NCI-H187 (cell line): ENCODE measurements around the gene TMEM63B.
A peak's percentile ranks its signal among the peaks of the same experiment; 100 is the strongest.
"Not testable (repeated sequence)": the region's sequence is repeated elsewhere in the genome, so short reads cannot be mapped to it uniquely, and the experiment has no call there.

Source experiments
- DNase-seq, 2 experiments: peaks; one replicate each; lab custom pipeline; 2025; lab: John Stamatoyannopoulos, UW

The TMEM63B gene

GRCh38 chr6:44144536-44144935, 17.2 kb downstream of the TMEM63B start:
- not testable (repeated sequence) for DNase-seq

DNA sequence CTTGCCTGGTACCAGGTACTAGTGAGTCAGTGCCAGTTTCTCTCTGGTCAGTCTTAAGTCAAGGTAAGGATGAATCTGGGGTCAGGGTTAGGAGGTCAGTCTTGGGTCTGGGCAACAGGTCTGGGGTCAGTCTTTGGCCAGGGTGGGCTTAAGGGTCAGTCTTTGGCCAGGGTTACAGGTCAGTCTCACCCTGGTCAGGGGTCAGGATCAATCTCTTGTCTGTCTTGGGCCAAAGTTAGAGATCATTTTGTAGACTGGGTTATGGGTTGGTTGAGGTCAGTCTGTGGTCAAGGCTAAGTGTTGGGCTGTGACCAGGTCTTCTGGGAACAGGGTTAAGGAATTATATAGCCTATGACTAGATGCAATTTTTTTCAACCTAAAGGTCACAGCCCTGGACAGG, 18.5 kb downstream of the TMEM63B start:
- no peak for DNase-seq

- no peak for DNase-seq
Observed at GRCh38 chr6:44146685-44147084, 19.3 kb downstream of the TMEM63B start.

DNA sequence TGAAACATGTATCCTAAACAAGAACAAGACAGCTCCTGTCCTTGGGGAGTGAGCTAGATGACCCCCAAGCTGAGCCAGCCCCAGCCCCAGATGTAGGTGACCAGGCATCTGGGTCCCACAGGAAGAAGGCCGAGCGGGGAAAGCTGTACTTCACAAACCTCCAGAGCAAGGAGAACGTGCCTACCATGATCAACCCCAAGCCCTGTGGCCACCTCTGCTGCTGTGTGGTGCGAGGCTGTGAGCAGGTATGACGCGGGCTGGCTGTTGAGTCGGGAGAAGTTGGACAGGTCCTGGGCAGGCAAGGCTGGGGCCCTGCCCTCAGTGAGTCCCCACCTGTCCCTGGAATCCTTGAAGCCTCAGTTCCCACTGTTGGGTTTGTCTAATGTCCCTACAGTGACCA, 19.9 kb downstream of the TMEM63B start:
- DNase-seq: no peak

GRCh38 chr6:44148306-44148705, 21.0 kb downstream of the TMEM63B start:
- no peak for DNase-seq

GRCh38 chr6:44149369-44150012, 22.1 kb downstream of the TMEM63B start:
- DNase-seq: no peak

- DNase-seq: no peak
Observed at GRCh38 chr6:44150317-44150917, 23.1 kb downstream of the TMEM63B start.

DNA sequence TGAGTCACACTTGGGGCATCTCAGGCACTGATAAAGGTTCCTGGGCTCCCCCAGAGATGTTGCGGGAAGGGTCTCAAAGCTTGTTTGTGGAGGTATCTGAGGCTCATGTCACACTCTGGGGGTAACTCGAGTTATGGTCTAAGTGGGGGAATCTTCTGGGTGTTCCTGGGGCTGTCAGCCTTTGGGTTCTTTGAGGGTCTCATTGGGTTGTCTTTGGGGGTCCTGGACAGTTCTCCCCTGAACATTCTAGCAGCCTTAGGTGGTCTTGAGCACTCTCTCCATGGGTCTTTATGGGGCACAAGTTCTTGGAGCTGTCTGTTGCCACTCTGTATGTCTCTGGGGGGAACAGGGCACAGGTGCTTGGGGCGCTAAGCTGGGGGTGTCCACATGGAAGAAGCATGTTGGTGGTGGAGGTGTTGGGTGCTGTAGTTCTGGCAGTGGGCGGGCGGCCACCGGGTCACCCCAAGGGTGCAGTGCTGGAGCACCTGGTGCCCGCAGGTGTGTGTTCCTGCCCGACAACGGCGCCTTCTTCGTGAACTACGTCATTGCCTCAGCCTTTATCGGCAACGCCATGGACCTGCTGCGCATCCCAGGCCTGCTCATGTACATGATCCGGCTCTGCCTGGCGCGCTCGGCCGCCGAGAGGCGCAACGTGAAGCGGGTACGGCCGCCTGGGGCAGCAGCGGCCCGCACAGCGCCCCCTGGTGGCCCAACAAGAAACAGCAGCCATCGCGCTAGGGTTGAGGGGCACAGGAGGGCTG, 24.2 kb downstream of the TMEM63B start:
- DNase-seq: peak in 1 of 2 experiments; percentile 30

GRCh38 chr6:44152109-44152461, 24.7 kb downstream of the TMEM63B start:
- no peak for DNase-seq

- DNase-seq: no peak
Observed at GRCh38 chr6:44152533-44152932, 25.2 kb downstream of the TMEM63B start.

GRCh38 chr6:44154067-44154466, 26.7 kb downstream of the TMEM63B start:
- DNase-seq: no peak

DNA sequence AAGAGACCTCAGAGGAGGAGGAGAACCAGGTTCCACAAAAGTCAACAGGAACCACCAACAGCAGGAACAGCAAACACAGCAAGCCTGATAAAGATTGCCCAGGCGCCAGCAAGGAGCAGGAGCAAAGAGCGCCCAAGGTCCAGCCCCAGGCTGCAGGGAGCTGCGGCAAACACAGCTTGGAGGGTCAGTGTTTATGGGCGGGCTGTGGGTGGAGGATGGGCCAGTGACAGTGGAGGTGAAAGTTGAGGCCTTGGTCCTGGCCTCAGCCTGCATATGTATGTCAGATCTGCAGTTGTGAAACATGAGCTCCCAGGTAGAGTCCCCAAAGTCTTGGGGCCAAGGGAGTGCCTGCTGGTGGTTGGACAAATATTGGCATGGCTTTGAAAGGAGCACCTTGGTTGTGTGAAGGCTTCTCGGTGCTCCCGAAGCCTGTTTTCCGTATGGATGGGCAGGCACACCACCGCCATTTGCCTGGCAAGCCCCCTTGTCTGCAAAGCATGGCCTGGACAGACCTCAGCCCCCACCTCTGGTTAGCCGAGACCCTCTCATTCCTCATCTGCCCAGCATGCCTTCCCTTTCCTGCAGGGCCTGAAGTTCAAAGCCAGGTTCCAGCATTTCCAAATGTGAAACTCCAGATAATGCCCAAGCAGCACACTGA, 29.3 kb downstream of the TMEM63B start:
- DNase-seq: no peak

- no peak for DNase-seq
Observed at GRCh38 chr6:44157152-44157521, 29.8 kb downstream of the TMEM63B start.

DNA sequence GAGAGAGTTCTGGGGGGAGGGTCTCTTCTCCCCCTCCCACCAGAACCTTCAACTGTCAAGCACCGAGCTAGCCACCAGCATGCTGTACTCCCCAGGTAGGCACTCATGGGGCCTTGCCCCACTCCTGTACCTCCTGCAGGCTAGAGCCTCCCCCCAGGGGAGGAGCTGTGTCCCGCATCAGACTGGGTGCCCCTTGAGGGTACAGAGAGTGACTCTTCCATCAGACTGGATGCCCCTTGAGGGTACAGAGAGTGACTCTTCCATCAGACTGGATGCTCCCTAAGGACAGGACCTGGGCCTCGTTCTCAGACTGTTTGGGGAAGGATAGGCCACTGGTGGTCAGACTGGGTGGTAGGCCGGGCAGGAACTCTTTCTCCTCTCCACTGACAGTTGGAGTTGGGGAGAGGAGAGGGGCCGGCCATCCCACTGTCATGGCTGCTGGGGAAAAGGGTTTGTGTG, 31.4 kb downstream of the TMEM63B start, which contains the start of gene CAPN11:
Gene CAPN11 (plus strand): TSS at position 51 of the 459 bp plus-strand sequence. CDS start 29 bp downstream, at position 80.
- DNase-seq: no peak

DNA sequence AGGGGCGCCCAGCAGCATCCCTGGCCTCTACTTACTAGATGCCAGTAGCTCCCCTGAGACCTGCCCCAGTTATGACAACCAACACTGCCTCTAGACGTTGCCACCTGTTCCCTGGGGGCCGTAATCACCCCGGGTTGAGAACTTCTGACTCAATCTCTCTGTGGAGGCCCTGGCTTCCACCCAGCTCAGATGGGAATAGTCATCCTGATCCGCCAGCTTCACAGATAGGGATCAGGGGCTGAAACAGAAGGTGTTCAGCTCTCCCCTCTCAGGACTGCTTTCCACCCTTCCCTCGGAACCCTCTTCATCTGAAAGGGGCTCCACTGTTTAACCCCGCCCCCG, 34.6 kb downstream of the TMEM63B start:
- DNase-seq: no peak

DNA sequence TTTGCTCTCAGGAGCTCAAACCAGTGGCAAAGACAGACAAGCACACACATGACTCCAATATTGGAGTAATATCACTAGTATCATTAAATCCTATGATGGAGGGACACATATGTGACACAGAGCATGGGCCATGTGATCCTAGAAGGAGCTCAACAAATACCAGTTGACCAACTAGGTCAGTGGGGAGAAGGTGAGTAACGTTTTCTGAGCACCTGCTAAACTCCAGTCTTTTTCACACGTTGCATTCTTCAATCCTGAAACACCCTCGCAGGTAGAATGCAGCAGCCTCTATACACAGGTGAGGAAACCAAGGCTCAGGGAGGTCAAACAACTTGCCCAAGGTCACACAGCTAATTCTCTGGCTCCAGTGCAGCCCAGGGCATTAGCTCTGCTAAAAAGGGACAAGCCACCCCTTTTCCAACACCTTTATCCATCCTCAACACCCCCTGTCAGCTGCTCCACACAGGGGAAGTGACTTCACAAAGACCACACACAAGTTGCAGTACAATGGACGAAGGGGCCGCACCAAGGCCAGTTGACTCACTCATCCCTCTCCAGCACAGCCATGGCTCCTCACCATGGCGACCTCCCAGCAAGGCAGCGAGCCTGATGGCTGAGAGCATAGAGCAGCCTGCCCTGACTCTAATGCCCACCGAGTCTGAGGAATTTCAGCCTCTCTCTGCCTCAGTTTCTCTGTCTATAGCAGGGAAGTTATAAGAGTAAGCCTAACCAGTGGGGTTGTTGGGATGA, 35.7 kb downstream of the TMEM63B start:
- DNase-seq: no peak

- no peak for DNase-seq
Observed at GRCh38 chr6:44166116-44166515, 38.8 kb downstream of the TMEM63B start.

DNA sequence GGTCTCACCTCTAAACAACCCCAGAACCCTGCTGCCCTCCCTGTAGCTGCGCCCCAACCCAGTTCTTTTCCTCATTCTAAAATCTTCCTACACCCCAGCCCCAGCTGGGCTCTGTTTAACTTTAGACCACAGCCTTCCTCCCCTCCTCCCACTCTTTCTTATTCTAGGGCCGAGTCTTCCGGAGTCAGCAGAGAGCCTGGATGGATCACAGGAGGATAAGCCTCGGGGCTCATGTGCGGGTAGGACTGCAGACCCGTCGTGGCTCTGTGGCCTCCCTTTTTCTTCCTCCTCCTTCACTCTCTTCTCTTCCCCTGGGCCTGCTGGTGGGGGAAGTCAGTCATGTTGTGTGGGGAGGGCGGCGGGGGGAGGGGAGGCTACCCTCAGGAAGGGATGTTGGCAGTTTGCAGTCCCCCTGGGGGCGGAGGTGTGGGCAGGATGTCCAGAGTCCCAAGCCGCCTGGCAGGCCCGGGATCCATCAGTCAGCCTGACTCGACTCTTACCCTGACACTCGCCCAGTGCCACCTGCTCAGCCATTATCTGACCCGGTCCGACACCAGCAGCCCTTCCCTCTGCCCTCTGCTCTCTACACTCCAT, 39.3 kb downstream of the TMEM63B start:
- DNase-seq: no peak

DNA sequence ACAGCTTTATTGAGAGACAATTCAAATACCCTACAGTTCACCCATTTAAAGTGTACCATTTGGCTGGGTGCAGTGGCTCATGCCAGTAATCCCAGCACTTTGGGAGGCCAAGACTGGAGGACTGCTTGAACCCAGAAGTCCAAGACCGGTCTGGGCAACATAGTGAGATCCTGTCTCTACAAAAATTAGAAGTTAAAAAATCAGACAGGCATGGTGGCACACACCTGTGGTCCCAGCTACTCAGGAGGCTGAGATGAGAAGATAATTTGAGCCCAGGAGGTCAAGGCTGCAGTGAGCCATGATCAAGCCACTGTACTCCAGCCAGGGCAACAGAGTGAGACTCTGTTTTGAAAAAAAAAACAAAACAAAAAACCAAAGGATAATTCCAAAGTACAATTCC, 40.2 kb downstream of the TMEM63B start:
- no peak for DNase-seq

GRCh38 chr6:44169154-44169553, 41.8 kb downstream of the TMEM63B start:
- no peak for DNase-seq

DNA sequence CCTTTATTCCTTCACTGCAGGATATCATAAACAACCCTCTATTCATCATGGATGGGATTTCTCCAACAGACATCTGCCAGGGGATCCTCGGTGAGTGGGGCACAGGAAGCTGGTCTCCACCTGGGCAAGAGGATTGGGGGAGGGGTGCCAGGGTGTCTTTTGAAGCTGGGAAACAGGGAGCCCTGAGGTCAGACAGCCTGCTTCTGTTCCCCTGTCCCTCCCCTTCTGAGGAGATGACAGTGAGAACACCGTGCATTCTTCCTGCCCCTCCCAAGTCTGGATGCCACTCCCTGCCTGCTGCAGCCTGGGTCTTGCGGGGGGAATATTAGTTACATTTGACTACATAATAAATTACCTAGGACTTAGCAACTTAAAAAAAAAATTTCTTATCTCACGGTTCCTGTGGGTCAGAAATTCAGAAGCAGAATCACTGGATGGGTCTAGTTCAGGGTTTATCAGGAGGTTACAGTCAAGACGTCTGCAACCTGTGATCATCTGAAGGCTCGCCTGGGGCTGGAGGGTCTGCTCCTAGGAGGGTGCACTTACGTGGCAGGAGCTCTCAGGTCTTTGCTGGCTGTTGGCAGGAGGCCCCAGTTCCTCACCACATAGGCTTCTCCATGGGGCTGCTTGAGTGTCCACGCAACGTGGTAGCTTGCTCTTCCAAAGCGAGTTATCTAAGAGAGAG, 42.7 kb downstream of the TMEM63B start:
- DNase-seq: no peak
